ENCODE data around the gene DECR2.
A peak's percentile ranks its signal among the peaks of the same experiment; 100 is the strongest.
"Not testable (repeated sequence)": the region's sequence is repeated elsewhere in the genome, so short reads cannot be mapped to it uniquely, and the experiment has no call there.

The DECR2 gene

DNA sequence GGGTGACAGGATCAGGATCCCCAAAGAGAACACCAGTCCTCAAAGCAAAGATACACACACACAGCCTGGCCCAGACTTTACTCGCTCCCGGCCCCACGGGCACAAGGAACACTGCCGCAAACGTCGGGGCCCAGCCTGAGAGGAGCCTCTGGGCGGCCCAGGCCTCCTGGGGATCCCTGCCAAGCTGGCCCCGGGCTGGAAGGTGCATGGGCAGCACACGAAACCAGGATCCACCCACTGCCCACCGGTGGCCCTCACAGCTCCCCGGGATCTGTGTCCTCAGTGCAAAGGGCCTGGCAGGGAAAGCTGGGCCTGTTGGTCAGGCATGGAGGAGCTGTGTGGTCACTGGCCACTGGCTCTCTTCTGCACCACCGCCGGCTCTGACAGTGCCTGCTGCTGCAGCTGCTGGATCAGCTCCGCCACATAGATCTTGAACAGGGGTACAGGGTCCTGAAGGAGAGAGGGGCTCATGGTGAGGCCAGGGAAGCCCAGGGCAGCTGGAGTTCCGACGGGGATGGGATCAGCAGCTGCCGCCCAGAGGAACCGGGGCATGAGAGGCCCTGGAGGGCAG lies 34.3 kb upstream of the DECR2 start:
- DNase-seq, result no peak

DNA sequence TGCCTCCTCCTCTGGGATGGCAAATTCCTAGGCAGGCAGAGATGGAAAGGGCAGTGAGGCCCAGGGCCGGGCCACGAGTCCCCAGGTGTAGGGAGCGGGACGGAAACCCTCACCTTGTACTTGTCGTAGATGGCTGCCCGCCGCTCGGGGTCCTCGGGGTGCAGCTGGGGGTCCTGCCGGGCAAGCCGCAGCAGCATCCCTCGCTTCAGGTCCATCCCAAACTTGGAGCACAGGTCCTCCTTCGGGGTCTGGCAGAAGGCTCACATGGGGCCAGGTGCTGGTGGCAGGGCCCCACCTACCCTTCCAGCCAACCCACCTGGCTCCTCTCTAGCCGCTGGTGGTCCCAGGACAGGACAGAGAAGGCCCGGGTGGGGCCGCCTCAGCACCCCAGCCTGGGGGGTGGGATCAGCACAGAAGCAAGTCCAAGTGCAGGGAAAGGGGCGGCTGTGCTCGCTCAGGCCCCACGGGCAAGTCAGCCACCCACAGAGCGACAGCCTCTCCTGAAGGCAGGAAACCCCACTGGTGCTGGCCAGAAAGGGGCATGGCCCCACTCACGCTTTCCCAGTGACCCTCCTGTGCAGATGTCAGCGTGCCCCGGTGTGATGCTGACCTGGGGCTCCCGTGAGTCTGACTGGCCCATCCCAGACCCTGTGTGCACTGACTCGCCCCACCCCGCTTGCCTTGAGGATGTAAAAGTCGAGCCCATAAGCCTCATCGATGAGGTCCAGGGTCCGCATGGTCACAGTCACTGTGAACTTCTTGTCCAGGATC lies 33.1 kb upstream of the DECR2 start:
- no peak for DNase-seq

DNA sequence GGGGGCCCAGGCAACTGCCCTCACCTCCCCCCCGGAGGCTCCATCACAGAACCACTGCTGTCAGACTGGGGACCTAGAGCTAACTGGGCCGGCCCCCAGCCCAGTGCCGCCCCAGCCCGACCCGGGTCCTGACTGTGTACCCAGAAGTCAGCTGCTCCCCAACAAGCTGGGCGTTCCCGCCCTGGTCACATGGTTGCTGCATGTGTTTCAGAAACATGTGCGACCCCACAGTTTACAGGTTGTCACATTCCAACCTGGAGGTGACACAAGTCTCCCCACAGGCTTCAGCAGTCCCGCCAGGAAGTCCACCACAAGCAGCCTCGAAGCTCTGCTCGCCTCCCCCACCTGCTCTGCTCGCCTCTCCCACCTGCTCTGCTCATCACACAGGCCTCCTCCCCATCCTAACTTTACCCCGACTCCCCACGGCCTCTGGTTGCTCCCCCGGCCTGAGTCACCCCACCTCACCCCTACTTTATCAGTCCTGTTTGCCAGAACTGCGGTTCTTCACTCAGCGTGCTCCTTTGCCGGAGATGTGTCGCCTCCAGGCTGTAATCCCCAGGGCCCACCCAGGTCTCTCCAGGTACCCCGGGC lies 32.3 kb upstream of the DECR2 start:
- DNase-seq, result no peak

DNA sequence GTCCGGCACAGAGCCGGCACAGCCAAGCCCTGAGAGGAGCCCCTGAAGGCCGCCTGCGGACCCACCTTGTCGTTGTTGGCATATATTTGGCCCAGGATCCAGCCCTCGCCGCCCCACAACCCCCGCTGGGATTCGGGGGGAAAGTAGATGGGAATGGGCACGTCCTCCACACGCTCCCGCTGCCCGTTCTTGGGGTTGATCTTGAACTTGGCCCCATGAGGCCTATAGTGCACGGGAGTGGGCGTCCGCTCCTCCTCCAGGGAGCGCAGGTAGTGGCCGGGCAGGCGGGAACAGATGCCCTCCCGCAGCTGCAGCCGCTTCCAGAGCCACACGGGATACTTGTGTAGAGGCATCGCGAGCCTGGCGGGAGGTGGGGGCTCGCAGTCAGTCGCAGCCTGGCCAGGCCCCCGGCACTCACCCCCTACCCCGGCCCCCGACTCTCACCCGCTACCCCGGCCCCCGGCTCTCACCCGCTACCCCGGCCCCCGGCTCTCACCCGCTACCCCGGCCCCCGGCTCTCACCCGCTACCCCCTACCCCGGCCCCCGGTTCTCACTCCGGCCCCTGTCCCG lies 31.7 kb upstream of the DECR2 start:
- no peak for DNase-seq

DNA sequence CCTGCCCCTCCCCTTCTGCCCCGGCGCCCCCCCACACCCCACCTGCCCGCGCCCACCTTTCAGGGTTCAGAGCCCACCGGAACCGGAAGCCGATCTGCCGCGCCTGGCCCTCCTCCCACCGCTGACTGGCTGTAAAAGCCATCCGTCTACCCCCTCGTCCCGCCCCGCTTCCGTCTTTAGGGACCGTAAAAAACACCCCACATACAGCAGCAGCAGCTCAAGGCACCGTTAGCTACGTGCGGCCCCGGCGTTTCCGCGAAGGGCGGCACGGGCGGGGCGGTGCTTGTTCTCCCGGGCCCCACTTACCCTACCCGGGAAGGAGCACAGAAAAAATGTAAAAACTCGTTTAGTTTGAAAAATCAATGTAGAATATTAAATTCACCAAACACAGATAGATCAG lies 31.2 kb upstream of the DECR2 start, which contains the start of gene MRPL28:
Gene MRPL28, minus strand, starts transcription at position 96 of the 400 bp plus-strand sequence. CDS start 320 bp downstream, outside the sequence.
- DNase-seq, result peak; percentile 96

DNA sequence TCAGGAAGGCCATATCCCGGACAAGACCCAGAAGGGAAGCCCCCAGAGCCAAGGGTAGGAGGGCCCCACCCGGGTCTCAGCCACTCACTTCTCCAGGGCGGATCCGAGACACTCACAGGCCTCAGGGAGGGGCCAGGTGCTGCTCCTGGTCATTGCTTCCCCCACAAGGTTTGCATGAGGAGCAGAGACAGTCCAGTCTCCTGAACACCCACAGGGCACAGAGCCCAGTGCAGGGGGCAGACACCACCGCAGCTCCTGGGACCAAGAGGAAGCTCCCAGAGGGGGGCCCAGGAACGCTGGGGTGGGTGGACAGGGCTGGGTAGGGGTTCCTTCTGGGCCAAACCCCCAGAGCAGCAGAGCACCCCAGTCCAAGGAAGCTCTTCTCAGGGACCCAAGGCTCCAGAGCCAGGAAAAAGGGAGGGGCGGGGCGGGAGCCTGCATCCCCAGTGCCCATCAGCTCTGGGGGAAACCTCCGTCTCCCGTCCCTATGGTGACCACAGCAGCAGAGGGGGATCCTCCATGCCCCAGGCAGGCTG lies 30.6 kb upstream of the DECR2 start:
- DNase-seq, result no peak

DNA sequence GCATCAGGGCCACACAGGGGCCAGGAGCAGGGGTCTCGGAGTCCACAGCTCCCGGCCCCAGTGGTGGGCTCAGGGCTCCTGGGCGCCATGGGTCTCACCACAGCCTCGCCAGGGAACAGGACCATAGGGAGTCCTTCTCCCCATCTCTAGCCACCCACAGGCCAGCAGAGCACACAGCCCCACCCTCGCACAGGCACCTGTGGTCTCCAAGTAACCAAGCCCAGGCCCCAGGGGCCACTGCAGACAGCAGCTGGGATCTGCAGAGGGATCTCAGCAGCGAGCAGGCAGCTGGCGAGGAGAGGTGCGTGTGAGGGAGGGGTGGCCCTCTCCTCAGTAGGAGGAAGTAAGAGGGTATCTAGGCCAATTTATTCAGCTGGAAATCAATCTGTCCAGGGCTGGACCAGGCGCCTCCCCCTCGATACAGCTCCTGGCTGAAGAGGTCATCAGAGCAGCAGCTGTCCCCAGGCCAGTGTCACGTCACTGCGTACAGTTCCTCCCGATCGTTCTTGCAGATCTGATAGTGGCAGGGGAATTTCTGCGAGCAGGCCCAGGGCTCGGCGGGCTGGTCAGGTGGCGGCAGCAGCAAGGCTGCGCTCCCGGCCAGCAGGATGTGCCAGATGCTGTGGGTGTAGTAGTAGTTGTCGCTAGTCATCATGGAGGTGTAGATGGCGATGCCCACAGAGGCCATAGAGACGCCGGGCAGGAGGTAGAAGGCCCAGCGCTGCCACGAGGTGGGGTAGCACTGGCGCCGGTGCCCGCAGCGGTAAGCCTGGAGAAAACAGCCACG lies 30.0 kb upstream of the DECR2 start:
- no peak for DNase-seq

DNA sequence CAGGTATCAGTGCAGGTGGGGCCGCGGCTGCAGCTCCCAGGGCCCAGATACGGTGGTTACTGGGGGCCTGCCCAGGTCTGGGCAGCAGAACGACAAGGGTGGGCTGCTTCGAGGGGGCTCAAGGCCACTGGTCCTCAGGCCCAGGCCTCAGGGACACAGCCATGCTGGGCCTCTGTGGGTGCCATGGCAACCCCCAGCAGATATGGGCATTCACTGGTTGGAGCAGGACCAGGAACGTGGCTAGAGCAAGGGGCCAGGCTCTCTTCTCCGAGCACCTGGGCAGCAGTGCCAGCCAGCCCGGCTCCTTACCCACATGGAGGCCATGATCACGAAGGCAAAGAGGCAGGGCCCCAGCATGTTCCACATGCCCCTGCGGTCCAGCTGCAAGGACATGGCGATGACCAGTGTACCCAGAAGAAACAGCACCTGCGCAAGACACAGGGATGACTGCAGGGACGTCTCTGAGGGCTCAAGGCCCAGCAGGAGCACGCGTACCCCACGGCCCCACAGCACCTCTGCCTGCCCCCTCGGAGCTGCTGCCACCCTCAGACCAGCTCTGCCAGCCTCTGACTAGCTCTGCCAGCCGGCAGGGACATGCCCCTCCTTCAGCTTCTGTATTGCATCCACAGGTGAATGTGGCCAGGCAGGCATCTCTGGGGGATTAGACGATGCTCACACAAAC lies 29.2 kb upstream of the DECR2 start:
- no peak for DNase-seq

DNA sequence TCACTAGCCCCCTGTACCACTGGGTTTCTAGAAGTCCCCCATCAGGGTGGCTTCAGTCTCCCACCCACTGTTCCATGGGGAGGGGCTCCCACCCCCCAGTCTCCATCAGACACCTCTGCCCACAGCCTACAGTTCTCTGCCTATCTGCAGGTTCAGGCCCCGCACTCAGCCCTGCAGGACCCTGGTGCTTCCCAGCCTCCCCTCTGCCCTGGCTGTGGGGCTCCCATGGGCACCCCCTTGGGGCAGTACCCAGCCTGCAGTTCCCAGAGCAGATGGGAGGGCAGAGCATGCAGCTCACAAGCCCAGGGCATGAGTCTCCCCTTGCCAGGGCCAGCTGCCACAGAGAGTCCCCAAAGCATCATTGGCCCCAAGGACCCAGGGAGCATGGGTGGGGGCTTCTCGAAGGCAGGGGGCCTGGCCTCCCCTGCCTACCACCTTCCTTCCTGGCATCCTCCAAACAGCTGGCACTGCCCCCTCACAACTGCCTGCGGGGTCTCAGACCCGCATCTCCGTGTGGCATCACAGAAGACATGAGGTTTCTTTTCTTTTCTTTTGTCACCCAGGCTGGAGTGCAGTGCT lies 28.6 kb upstream of the DECR2 start:
- DNase-seq, result no peak

DNA sequence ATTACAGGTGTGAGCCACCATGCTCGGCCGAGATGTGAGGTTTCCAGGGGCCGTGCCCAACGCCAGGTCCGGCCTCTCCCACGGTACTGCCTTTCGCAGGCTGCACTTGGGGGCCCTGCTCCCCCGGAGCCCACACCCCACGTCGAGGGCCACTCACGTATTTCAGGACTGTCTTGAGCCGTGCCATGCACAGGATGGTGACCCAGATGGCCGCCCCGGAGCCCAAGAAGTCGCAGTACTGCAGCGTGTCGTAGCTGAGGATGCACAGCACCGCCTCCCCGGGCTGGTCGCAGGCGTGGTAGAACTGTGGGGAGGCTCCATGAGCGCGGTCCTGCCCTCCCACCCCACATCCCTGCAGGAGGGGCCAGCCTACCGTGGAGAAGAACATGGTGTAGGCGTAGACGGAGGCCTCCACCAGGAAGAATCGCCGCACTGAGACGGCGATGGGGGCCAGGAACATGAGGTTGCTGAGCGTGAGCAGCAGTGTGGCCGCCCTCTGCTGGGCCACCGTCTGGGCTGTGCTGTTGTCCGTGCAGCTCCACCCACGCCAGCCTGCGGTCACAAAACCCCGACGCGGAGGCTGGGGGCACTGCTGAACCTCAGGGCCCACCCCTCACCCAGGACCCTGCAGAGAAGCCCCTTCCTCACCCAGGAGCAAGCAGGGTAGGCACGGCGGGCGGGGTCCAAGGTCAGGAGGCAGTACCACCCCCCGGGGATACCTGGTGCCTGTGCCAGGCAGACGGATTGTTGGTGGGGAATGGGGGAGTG lies 27.7 kb upstream of the DECR2 start:
- DNase-seq, result no peak

DNA sequence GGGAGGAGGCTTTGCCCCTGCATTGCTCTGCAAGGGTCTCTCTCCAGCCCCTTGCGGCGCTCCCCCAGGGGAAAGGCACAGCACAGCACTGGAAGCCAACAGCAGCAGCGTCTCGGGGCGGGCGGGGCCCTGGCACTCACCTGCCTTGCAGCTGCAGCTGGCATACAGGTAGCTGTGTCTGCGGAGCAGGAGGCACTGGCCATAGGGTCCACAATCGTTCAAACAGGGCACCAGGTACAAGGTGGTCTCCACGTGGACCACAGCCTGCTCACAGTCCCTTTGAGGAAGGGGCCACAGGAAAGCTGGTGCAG lies 27.1 kb upstream of the DECR2 start:
- no peak for DNase-seq

DNA sequence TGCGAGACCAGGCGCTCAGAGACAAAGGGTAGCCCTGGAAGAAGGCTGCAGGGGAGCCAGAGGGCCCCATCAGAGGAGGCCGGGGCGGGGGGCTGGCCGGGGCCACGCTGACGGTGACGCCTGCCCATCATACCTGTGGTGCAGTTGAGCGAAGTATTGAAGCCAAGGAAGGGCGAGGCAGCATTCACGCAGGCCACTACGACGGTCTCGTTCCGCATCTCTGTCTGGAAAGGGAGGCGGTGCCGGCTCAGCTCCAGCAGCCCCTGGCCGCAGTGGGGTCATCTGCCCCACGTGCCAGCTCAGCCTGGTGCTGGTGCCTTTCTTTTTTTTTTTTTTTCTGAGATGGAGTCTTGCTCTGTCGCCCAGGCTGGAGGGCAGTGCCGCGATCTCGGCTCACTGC lies 26.5 kb upstream of the DECR2 start:
- no peak for DNase-seq

DNA sequence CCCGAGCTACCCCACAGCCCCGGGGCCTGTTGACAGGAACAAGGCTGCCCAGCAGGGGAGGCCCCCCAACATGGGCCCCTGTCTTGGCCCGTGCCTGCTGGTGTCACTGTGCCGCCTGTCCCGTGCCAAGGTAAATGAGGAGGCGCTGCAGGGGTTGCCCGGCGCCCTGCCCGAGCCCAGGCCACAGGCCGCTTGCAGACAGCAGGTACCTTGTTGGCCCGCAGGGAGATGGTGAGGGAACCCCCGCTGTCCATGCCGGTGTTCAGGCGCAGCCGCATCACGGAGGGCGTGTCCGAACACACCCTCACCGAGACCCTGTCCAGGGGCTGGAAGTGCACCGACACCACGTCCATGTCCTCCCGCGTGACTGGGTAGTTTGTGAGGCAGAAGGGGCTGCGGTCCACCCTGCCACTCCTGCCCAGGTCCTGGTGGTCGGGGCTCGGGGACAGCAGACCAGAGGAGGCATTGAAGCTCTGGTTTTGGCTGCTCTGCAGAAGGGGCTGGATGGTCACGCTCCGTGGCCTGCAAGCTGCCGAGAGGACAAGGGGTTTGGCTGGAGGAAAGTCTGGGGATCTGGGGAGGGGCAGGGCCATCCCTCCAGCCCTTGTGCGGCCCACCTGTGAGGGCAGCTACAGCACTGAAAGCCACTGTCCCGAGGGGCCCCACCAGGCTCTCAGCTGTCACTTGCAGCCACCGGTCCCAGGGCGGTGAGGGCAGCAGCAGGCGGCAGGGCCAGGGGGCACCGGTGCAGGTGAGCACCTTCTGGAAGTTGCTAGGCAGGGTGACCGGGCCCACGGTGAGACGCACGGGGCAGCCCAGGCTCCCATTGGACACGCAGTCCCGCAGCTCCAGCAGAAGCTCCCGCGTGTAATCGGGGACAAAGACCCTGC lies 25.5 kb upstream of the DECR2 start:
- no peak for DNase-seq

DNA sequence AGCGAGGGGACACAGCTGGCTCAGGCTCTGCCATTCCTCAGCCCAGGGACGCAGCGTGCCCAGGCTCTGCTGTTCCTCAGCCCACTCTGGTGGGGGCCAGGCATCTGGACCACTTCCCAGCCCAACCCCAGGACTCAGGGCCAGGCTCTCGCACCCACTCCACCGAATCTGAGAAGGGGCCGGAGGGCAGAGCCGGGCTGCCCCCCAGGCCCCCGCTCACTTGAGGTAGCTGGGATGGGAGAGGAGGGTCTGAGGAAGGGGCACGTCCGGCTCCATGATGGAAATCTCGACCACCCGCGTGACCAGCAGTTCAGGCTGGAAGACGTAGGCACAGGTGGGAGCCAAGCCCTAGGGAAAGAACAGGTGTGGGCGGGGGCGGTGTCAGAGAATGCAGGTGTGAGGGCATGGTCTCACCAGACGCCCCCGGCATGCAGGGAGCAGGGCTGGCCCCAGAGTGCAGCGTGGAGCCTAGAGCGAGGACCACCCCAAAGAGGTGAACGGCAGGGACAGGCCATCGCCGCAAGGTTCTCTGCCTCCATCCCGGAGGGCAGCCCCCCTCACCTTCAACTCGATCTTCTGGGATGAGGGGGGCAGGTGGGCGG lies 24.8 kb upstream of the DECR2 start:
- DNase-seq, result no peak

DNA sequence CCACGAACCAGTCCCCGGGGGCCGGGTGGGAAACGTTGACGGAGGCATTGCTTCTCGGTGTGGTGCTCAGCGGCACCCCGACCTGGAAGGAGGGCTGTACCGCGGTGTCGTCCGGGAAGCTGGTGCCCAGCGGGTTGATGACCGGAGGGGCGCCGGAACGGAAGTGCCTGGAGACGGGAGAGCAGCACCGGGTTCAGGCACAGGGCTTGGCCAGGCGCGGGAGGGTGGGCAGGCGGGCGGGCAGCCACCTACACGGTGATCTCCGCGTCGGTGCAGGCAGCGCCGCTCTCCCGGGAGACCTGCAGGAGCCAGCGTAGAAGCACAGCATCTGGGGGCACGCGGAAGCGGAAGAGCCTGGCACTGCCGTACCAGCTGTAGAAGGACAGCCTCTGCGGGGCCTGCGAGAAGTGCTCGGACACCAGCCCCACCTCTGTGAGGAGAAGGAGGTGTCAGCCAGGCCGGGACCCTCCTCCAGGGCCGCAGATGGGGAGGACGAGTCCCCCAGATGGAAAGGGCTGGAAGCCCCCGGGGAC lies 24.2 kb upstream of the DECR2 start:
- no peak for DNase-seq

DNA sequence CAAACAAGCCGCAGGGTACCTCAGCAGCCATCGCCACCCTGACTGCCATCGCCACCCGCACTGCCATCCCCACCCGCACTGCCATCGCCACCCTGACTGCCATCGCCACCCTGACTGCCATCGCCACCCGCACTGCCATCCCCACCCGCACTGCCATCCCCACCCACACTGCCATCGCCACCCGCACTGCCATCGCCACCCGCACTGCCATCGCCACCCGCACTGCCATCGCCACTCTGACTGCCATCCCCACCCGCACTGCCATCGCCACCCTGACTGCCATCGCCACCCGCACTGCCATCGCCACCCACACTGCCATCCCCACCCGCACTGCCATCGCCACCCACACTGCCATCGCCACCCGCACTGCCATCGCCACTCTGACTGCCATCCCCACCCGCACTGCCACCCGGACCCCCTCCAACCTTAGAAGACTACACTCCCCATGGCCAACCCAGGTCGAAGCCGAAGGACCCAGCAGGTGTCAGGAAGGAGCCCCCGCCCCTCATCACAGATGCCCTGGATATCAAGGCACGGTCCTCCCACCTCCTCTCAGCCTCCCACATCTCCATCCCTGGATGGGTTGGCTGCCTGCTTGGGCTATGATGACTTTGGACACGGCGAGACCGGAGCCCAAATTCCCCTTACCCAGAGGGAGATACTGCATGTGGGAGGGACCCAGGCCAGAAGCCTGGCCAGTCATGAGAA lies 23.4 kb upstream of the DECR2 start:
- DNase-seq, result not testable (repeated sequence)

DNA sequence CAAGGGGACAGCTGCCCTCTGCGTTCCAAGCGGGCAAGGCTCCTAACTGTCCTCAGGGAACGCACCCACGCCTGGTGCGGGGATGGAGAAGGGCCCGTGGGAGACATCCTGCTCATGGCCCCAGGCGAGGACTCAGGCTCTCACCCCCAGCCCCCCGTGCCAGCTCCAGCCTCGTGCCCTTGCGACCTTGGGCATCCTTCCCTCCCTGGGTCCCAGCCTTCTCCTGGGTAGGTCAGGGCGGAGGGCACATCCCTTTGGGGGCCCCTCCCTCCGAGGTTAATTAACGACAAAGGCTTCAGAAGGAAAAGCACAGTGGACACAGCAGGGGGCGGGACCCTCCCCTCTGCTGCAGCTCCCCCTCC lies 22.9 kb upstream of the DECR2 start:
- DNase-seq, result no peak

DNA sequence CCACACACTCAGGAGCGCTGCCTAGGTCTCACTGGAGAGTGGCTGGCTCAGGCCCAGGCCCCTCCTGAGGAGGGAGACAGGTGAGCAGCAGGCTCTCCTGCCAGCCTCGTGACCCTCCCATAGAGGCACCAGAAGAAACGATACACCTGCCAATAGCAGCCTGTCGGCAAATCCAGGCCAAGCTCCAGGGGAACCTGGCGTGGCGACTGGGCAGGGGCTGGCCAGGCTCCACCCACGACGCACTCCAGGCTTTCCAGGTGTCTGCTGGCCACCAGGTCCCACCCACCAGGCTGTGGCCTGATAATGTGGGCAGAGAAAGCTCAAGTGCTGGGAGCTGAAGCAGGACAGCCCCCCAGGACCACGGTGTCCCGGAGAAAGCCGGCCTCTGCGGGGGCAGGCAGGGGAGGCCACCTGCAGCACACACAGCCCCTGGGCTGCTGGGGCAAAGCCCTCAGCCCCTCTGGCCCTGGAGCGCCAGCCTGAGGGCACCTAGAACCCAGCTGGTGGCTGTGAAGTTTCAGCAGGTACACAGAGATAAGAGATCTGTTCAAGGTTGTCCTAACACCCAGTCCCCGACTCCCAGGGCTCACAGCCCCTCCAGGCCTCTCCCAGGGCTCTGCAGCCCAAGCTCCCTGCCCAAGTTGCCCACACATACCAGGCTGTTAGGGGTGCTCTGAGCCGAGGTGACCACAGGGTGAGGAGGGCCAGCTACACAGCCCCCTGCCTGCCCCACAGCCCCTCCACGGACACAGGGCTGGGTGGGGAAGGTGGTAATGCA lies 22.3 kb upstream of the DECR2 start:
- DNase-seq, result no peak

Data from activated CD4-positive, alpha-beta T cell treated with anti-CD3 and anti-CD28 coated beads, Interleukin-2, amount 50 U/mL, for 16 hours (primary cell).